Fibroblast of lung (primary cell): Measurements from ENCODE around the gene TSPAN9.

ENCODE experiments used
- CTCF ChIP-seq, 2 donors: IDR thresholded peaks in 1 of 2; conservative IDR thresholded peaks in 1 of 2; 1 replicate in 1 of 2; 2 replicates in 1 of 2; pipeline ENCODE4 v1.5.1; 2011 to 2012; ENCODE audit warnings: low read length in 2 of 2, control low read depth in 1 of 2, inconsistent platforms in 1 of 2, low read depth in 1 of 2, mild to moderate bottlenecking in 1 of 2
- EZH2 ChIP-seq: IDR thresholded peaks from 2 replicates; pipeline ENCODE4 v1.5.1; 2012; ENCODE audit warnings: low read length, control low read depth, mild to moderate bottlenecking; ENCODE audit errors: missing control alignments

- TF ChIP-seq CTCF (conservative IDR thresholded peaks at IDR 0.05 in 1 of 2, IDR thresholded peaks at IDR 0.05 in 1 of 2; ENCODE audit: low read depth in 1 of 2, low read length in 2 of 2) (no peak), EZH2 (no peak)
Observed at GRCh38 chr12:3313066-3313465, 235.9 kb downstream of the TSPAN9 start.
